PC-3 (cell line): ENCODE data around the gene GREM1. TPM values are rescaled to one million over a fixed set of nuclear protein-coding genes. Genes with fewer than 3 reads are reported as not detected.

ENCODE experiments used
- ATAC-seq: fragments of 200-7000 bp; cut with Tn5 transposase; 2 replicates; pipeline ENCODE4 v1.9.1; 2020; ENCODE audit warnings: mild to moderate bottlenecking, moderate library complexity
- BruUV-seq: library from RNA; stranded (reverse); fragments of 400-500 nt; replicated peaks from 2 replicates; lab custom pipeline; 2021; lab: Mats Ljungman, UMichigan
- CTCF ChIA-PET: fragments of 300-600 bp; sonication (Branson Sonifier 250); formaldehyde crosslinking; loops from one replicate; lab custom pipeline; 2022; ENCODE audit warnings: antibody characterized with exemption; lab: Charles Lee
- POLR2A ChIA-PET: fragments of 300-600 bp; sonication (Branson Sonifier 250); formaldehyde crosslinking; loops from one replicate; lab custom pipeline; 2022; ENCODE audit warnings: antibody characterized with exemption; ENCODE audit not compliant: unreplicated experiment; lab: Charles Lee
- DNase-seq: peaks from one replicate; pipeline ENCODE4 v3.0.0-alpha.2; 2015
- H2AFZ ChIP-seq: fragments of 300-600 bp; sonication (generic); 2 replicates; pipeline ENCODE4 v1.6.0; 2016; ENCODE audit warnings: antibody characterized with exemption, low read length
- H3F3A ChIP-seq: fragments of 300-600 bp; sonication (generic); one replicate; pipeline ENCODE4 v1.6.0; 2017; ENCODE audit warnings: antibody characterized with exemption, low read length, control low read depth, mild to moderate bottlenecking; ENCODE audit not compliant: unreplicated experiment
- H3K27ac ChIP-seq: fragments of 300-600 bp; sonication (generic); 2 replicates; pipeline ENCODE4 v1.5.1; 2016; ENCODE audit warnings: mild to moderate bottlenecking, low read length
- H3K27me3 ChIP-seq: fragments of 300-600 bp; sonication (generic); 2 replicates; pipeline ENCODE4 v1.6.1; 2016; ENCODE audit warnings: low read length, mixed read lengths
- H3K36me3 ChIP-seq: fragments of 300-600 bp; sonication (generic); 2 replicates; pipeline ENCODE4 v1.6.1; 2016; ENCODE audit warnings: low read depth, mixed run types, low read length, mixed read lengths
- H3K4me1 ChIP-seq: fragments of 300-600 bp; sonication (generic); 2 replicates; pipeline ENCODE4 v1.5.1; 2016; ENCODE audit warnings: low read length; ENCODE audit not compliant: insufficient read depth
- H3K4me2 ChIP-seq: fragments of 300-600 bp; sonication (generic); 2 replicates; pipeline ENCODE4 v1.6.0; 2016; ENCODE audit warnings: low read length
- H3K4me3 ChIP-seq: fragments of 300-600 bp; sonication (generic); 2 replicates; pipeline ENCODE4 v1.5.1; 2016; ENCODE audit warnings: mild to moderate bottlenecking, low read length, mixed read lengths
- H3K79me2 ChIP-seq: fragments of 300-600 bp; sonication (generic); 2 replicates; pipeline ENCODE4 v1.6.1; 2017; ENCODE audit warnings: low read length, mixed read lengths
- H3K9ac ChIP-seq: fragments of 300-600 bp; sonication (generic); 2 replicates; pipeline ENCODE4 v1.6.0; 2016; ENCODE audit warnings: mild to moderate bottlenecking, low read length
- H3K9me2 ChIP-seq: fragments of 300-600 bp; sonication (generic); replicated peaks from 2 replicates; pipeline ENCODE4 v1.6.1; 2016; ENCODE audit warnings: mixed run types, low read length, mixed read lengths
- H3K9me3 ChIP-seq: fragments of 300-600 bp; sonication (generic); 2 replicates; pipeline ENCODE4 v1.6.1; 2016; ENCODE audit warnings: low read length, mixed read lengths
- H4K20me1 ChIP-seq: fragments of 300-600 bp; sonication (generic); 2 replicates; pipeline ENCODE4 v1.6.1; 2016; ENCODE audit warnings: low read length, mixed read lengths
- EZH2 ChIP-seq: fragments of 300-600 bp; sonication (generic); IDR thresholded peaks from one replicate; pipeline ENCODE4 v1.6.1; 2017; ENCODE audit warnings: antibody characterized with exemption, mild to moderate bottlenecking, low read length; ENCODE audit not compliant: unreplicated experiment
- EZH2phosphoT487 ChIP-seq: fragments of 300-600 bp; sonication (generic); IDR thresholded peaks from 2 replicates; pipeline ENCODE4 v1.6.1; 2018; ENCODE audit warnings: mild to moderate bottlenecking, antibody characterized with exemption, low read length, borderline replicate concordance
- intact Hi-C: fragments of 100-400 bp; cut with micrococcal nuclease; formaldehyde crosslinking; loops from 2 replicates; pipeline ENCODE4 v1.9.0; 2023
- total RNA-seq: library from RNA; depleted of rRNA; stranded (reverse); fragments of >200 nt; gene quantifications from 2 replicates; pipeline ENCODE4 v1.2.3, GENCODE V29; 2014
- TF ChIP-seq, protein P1 (sequence below): fragments of 300-600 bp; sonication (generic); conservative IDR thresholded peaks from 2 replicates; pipeline ENCODE4 v1.5.1; 2017; ENCODE audit warnings: antibody characterized with exemption, low read depth, mild to moderate bottlenecking, low read length

The GREM1 gene
- total RNA-seq, 1 experiment from 2014 or later, result 1.6 TPM

GRCh38 chr15:32746116-32746857 is 28.5 kb downstream of the GREM1 start:
- DNase-seq, result no peak
- H3K27me3 ChIP-seq, result no peaks in the 10 kb centered on the region
- no peaks in the 10 kb centered on the region for H3K36me3 ChIP-seq
- no peaks in the 10 kb centered on the region for H3K4me1 ChIP-seq
- no peak overlapping the region for H3K9ac ChIP-seq
- no TSS peak for BruUV-seq
- H4K20me1 ChIP-seq, result no peaks in the 10 kb centered on the region
- intact Hi-C loops, result no loop called here
- no peak overlapping the region for H3K27ac ChIP-seq
- CTCF ChIA-PET, result no interaction called here
- POLR2A ChIA-PET, result no interaction called here
- no peaks in the 10 kb centered on the region for H3K9me2 ChIP-seq
- no peaks in the 10 kb centered on the region for H3K79me2 ChIP-seq
- H3K4me2 ChIP-seq, result no peak overlapping the region
- TF ChIP-seq EZH2phosphoT487, result no peak
- TF ChIP-seq, protein P1, sequence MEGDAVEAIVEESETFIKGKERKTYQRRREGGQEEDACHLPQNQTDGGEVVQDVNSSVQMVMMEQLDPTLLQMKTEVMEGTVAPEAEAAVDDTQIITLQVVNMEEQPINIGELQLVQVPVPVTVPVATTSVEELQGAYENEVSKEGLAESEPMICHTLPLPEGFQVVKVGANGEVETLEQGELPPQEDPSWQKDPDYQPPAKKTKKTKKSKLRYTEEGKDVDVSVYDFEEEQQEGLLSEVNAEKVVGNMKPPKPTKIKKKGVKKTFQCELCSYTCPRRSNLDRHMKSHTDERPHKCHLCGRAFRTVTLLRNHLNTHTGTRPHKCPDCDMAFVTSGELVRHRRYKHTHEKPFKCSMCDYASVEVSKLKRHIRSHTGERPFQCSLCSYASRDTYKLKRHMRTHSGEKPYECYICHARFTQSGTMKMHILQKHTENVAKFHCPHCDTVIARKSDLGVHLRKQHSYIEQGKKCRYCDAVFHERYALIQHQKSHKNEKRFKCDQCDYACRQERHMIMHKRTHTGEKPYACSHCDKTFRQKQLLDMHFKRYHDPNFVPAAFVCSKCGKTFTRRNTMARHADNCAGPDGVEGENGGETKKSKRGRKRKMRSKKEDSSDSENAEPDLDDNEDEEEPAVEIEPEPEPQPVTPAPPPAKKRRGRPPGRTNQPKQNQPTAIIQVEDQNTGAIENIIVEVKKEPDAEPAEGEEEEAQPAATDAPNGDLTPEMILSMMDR, result no peak
- TF ChIP-seq EZH2, result no peak
- ATAC-seq, result no peak
- H3F3A ChIP-seq, result no peaks in the 10 kb centered on the region
- no peak overlapping the region for H3K4me3 ChIP-seq
- no peak overlapping the region for H2AFZ ChIP-seq
- H3K9me3 ChIP-seq, result no peaks in the 10 kb centered on the region

- ATAC-seq (no peak), DNase-seq (no peak)
- no peak overlapping the region for H3K4me3 ChIP-seq
- ChIA-PET CTCF (no interaction called here), POLR2A (no interaction called here)
- no peaks in the 10 kb centered on the region for H3K36me3 ChIP-seq
- H3K27me3 ChIP-seq, result no peaks in the 10 kb centered on the region
- no peak overlapping the region for H3K4me2 ChIP-seq
- H3K4me1 ChIP-seq, result no peaks in the 10 kb centered on the region
- BruUV-seq, result no TSS peak
- no peak overlapping the region for H3K27ac ChIP-seq
- no peaks in the 10 kb centered on the region for H3K9me2 ChIP-seq
- no peak overlapping the region for H2AFZ ChIP-seq
- TF ChIP-seq, protein P1, result no peak
- no peak for TF ChIP-seq EZH2phosphoT487
- TF ChIP-seq EZH2, result no peak
- H3K79me2 ChIP-seq, result no peaks in the 10 kb centered on the region
- intact Hi-C loops, result no loop called here
- no peaks in the 10 kb centered on the region for H4K20me1 ChIP-seq
- H3K9me3 ChIP-seq, result no peaks in the 10 kb centered on the region
- no peaks in the 10 kb centered on the region for H3F3A ChIP-seq
- H3K9ac ChIP-seq, result no peak overlapping the region
Observed at GRCh38 chr15:32747921-32748342, 30.1 kb downstream of the GREM1 start.

DNA sequence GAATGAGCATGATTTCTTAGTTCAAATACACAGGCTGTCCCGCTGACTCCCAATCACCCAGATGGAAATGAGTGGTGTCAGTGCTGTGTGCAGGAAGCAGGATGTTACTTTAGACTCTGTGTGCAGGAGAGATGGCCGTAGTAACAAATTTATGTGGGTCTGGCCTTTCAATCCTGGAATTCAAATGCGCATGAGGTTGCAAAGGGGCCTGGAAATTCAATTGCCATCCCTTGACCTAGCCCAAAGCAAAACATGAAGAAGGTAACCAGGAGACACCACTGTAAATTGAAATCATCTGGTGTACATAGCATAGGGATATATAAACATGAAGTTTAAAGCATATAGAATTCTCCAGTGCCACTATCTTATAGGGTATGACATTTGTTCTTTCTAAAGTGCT is 33.2 kb downstream of the GREM1 start:
- H4K20me1 ChIP-seq, result no peaks in the 10 kb centered on the region
- H3F3A ChIP-seq, result no peaks in the 10 kb centered on the region
- ATAC-seq (no peak), DNase-seq (no peak)
- ChIA-PET CTCF (no interaction called here), POLR2A (no interaction called here)
- no peaks in the 10 kb centered on the region for H3K79me2 ChIP-seq
- H3K9me2 ChIP-seq, result no peaks in the 10 kb centered on the region
- no TSS peak for BruUV-seq
- H2AFZ ChIP-seq, result no peak overlapping the region
- H3K4me1 ChIP-seq, result no peaks in the 10 kb centered on the region
- no peak overlapping the region for H3K4me2 ChIP-seq
- intact Hi-C loops, result no loop called here
- H3K4me3 ChIP-seq, result no peak overlapping the region
- TF ChIP-seq EZH2phosphoT487, result no peak
- TF ChIP-seq EZH2, result no peak
- TF ChIP-seq, protein P1, result no peak
- H3K9ac ChIP-seq, result no peak overlapping the region
- H3K36me3 ChIP-seq, result no peaks in the 10 kb centered on the region
- no peak overlapping the region for H3K27ac ChIP-seq
- no peaks in the 10 kb centered on the region for H3K9me3 ChIP-seq
- no peaks in the 10 kb centered on the region for H3K27me3 ChIP-seq
